ENCODE results near the gene CPS1. TPM values are rescaled to one million over a fixed set of nuclear protein-coding genes. Genes with fewer than 3 reads are reported as not detected.

The CPS1 gene
- total RNA-seq, 1 experiment from 2014 or later, result 9.0 TPM

DNA sequence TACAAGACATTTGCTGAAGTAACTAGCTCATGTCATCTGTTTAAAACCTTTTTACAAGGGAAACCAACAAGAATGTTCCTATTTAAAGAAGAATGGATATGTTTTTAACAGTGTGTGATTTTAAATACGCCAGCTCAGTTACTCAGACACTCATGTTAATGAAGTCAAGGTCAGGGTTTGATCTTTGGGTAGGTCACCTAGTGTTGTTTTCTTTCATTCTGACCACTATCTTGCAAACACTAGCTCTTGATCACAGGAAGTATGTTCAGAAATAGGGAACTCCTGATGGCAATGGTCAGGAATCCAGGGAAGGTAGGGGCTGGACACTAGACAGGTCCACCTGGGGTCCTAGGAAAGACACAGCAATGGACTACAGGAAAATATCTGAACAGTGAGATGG, 116.7 kb downstream of the CPS1 start:
- Mint-ChIP-seq H3K4me3 (no peak overlapping the region), H3K9me3 (no peaks in the 10 kb centered on the region), H3K27me3 (ENCODE audit: low read depth) (no peaks in the 10 kb centered on the region), H3K36me3 (no peaks in the 10 kb centered on the region), H3K4me1 (peaks cover 6% of the 10 kb centered on the region), H3K27ac (no peak overlapping the region; the same call in 1 of the 2 replicates)
- ChIA-PET POLR2A (no interaction called here), CTCF (interaction anchor here (0.8 to 1.2 kb wide), 2 partner anchors 9 to 11 kb away, joined by 3 to 4 read pairs; no protein-coding TSS in a partner anchor)
- TF ChIP-seq, protein P1, sequence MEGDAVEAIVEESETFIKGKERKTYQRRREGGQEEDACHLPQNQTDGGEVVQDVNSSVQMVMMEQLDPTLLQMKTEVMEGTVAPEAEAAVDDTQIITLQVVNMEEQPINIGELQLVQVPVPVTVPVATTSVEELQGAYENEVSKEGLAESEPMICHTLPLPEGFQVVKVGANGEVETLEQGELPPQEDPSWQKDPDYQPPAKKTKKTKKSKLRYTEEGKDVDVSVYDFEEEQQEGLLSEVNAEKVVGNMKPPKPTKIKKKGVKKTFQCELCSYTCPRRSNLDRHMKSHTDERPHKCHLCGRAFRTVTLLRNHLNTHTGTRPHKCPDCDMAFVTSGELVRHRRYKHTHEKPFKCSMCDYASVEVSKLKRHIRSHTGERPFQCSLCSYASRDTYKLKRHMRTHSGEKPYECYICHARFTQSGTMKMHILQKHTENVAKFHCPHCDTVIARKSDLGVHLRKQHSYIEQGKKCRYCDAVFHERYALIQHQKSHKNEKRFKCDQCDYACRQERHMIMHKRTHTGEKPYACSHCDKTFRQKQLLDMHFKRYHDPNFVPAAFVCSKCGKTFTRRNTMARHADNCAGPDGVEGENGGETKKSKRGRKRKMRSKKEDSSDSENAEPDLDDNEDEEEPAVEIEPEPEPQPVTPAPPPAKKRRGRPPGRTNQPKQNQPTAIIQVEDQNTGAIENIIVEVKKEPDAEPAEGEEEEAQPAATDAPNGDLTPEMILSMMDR (IDR thresholded peaks at IDR 0.05), result no peak
- TF ChIP-seq, protein P2, sequence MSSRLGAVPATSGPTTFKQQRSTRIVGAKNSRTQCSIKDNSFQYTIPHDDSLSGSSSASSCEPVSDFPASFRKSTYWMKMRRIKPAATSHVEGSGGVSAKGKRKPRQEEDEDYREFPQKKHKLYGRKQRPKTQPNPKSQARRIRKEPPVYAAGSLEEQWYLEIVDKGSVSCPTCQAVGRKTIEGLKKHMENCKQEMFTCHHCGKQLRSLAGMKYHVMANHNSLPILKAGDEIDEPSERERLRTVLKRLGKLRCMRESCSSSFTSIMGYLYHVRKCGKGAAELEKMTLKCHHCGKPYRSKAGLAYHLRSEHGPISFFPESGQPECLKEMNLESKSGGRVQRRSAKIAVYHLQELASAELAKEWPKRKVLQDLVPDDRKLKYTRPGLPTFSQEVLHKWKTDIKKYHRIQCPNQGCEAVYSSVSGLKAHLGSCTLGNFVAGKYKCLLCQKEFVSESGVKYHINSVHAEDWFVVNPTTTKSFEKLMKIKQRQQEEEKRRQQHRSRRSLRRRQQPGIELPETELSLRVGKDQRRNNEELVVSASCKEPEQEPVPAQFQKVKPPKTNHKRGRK (CRISPR knock-in tag; IDR thresholded peaks at IDR 0.05; ENCODE audit: borderline replicate concordance), result no peak
- TF ChIP-seq ZNF219 (CRISPR knock-in tag; IDR thresholded peaks at IDR 0.05; ENCODE audit: borderline replicate concordance) (no peak), IRF2 (CRISPR knock-in tag; IDR thresholded peaks at IDR 0.05; ENCODE audit: borderline replicate concordance, low read depth) (no peak), SOX15 (CRISPR knock-in tag; IDR thresholded peaks at IDR 0.05) (no peak), NR1H2 (CRISPR knock-in tag; IDR thresholded peaks at IDR 0.05) (no peak), ZNF396 (CRISPR knock-in tag; IDR thresholded peaks at IDR 0.05; ENCODE audit: borderline replicate concordance) (no peak), ZNF317 (CRISPR knock-in tag; IDR thresholded peaks at IDR 0.05; ENCODE audit: borderline replicate concordance, low read depth) (no peak), NFE2L1 (CRISPR knock-in tag; IDR thresholded peaks at IDR 0.05) (no peak), MYBL2 (CRISPR knock-in tag; IDR thresholded peaks at IDR 0.05) (no peak), SMAD4 (CRISPR knock-in tag; IDR thresholded peaks at IDR 0.05) (no peak), PRRX2 (CRISPR knock-in tag; IDR thresholded peaks at IDR 0.05) (no peak), NFYB (CRISPR knock-in tag; conservative IDR thresholded peaks at IDR 0.05; ENCODE audit: low read depth) (no peak)
- TF ChIP-seq, protein P3, sequence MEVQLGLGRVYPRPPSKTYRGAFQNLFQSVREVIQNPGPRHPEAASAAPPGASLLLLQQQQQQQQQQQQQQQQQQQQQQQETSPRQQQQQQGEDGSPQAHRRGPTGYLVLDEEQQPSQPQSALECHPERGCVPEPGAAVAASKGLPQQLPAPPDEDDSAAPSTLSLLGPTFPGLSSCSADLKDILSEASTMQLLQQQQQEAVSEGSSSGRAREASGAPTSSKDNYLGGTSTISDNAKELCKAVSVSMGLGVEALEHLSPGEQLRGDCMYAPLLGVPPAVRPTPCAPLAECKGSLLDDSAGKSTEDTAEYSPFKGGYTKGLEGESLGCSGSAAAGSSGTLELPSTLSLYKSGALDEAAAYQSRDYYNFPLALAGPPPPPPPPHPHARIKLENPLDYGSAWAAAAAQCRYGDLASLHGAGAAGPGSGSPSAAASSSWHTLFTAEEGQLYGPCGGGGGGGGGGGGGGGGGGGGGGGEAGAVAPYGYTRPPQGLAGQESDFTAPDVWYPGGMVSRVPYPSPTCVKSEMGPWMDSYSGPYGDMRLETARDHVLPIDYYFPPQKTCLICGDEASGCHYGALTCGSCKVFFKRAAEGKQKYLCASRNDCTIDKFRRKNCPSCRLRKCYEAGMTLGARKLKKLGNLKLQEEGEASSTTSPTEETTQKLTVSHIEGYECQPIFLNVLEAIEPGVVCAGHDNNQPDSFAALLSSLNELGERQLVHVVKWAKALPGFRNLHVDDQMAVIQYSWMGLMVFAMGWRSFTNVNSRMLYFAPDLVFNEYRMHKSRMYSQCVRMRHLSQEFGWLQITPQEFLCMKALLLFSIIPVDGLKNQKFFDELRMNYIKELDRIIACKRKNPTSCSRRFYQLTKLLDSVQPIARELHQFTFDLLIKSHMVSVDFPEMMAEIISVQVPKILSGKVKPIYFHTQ (CRISPR knock-in tag; IDR thresholded peaks at IDR 0.05), result no peak
- TF ChIP-seq, protein P4, sequence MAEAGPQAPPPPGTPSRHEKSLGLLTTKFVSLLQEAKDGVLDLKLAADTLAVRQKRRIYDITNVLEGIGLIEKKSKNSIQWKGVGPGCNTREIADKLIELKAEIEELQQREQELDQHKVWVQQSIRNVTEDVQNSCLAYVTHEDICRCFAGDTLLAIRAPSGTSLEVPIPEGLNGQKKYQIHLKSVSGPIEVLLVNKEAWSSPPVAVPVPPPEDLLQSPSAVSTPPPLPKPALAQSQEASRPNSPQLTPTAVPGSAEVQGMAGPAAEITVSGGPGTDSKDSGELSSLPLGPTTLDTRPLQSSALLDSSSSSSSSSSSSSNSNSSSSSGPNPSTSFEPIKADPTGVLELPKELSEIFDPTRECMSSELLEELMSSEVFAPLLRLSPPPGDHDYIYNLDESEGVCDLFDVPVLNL (CRISPR knock-in tag; IDR thresholded peaks at IDR 0.05; ENCODE audit: borderline replicate concordance, low read depth), result no peak
- ATAC-seq (no peak), DNase-seq (ENCODE audit: low spot score) (no peak)

DNA sequence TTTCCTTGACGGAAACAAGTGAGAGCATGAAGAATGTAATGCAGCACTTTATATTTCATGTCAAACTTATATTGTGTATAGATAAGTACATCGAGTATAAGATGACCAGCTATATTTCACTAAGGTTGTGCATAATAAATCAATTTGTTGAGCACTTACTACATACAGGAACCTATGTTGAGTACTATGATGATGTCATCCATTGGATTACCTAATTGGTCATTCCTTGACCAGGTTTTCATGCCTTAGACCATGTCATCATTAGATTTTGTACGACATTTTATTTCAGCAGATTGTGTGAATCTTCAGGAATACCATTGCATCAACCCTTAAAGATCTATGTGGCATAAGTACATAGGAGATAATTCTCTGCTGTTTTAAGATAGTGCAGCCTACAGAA, 119.7 kb downstream of the CPS1 start:
- DNase-seq (ENCODE audit: low spot score), result no peak
- ChIA-PET CTCF (no interaction called here), POLR2A (no interaction called here)
- no peak for TF ChIP-seq ESRRA (CRISPR knock-in tag; IDR thresholded peaks at IDR 0.05; ENCODE audit: borderline replicate concordance)
- no peak for TF ChIP-seq PRRX2 (CRISPR knock-in tag; IDR thresholded peaks at IDR 0.05)
- TF ChIP-seq ZNF138 (CRISPR knock-in tag; conservative IDR thresholded peaks at IDR 0.05), result no peak
- no peak for TF ChIP-seq SP1 (CRISPR knock-in tag; conservative IDR thresholded peaks at IDR 0.05)
- TF ChIP-seq, protein P5, sequence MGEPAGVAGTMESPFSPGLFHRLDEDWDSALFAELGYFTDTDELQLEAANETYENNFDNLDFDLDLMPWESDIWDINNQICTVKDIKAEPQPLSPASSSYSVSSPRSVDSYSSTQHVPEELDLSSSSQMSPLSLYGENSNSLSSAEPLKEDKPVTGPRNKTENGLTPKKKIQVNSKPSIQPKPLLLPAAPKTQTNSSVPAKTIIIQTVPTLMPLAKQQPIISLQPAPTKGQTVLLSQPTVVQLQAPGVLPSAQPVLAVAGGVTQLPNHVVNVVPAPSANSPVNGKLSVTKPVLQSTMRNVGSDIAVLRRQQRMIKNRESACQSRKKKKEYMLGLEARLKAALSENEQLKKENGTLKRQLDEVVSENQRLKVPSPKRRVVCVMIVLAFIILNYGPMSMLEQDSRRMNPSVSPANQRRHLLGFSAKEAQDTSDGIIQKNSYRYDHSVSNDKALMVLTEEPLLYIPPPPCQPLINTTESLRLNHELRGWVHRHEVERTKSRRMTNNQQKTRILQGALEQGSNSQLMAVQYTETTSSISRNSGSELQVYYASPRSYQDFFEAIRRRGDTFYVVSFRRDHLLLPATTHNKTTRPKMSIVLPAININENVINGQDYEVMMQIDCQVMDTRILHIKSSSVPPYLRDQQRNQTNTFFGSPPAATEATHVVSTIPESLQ (CRISPR knock-in tag; IDR thresholded peaks at IDR 0.05), result no peak
- TF ChIP-seq NR2C2 (CRISPR knock-in tag; IDR thresholded peaks at IDR 0.05), result no peak
- no peak for TF ChIP-seq CBFB (CRISPR knock-in tag; IDR thresholded peaks at IDR 0.05; ENCODE audit: low read depth)
- TF ChIP-seq ATF1 (CRISPR knock-in tag; IDR thresholded peaks at IDR 0.05), result no peak
- TF ChIP-seq, protein P6, sequence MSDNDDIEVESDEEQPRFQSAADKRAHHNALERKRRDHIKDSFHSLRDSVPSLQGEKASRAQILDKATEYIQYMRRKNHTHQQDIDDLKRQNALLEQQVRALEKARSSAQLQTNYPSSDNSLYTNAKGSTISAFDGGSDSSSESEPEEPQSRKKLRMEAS (CRISPR knock-in tag; IDR thresholded peaks at IDR 0.05), result no peak
- TF ChIP-seq NFE2L1 (CRISPR knock-in tag; IDR thresholded peaks at IDR 0.05), result no peak
- Mint-ChIP-seq H3K36me3 (no peaks in the 10 kb centered on the region), H3K27me3 (ENCODE audit: low read depth) (no peaks in the 10 kb centered on the region), H3K4me3 (no peak overlapping the region), H3K9me3 (no peaks in the 10 kb centered on the region), H3K4me1 (peaks cover 6% of the 10 kb centered on the region), H3K27ac (no peak overlapping the region)
- no peak for ATAC-seq
